ENCODE results near the gene APOBR. TPM values are rescaled to one million over a fixed set of nuclear protein-coding genes. Genes with fewer than 3 reads are reported as not detected.

Gene APOBR
- total and polyA plus RNA-seq, 2 experiments from 2014 or later, result 0.13 to 0.22 TPM

- 91% methylated on average over 12 of the region's 20 CpGs for WGBS (ENCODE audit: low lambda C conversion rate, missing lambda C conversion rate)
- Histone ChIP-seq H3K9me2 (replicated peaks; ENCODE audit: insufficient read depth) (no peaks in the 10 kb centered on the region), H3K4me3 (no peak overlapping the region), H3K4me1 (ENCODE audit: insufficient read depth) (no peaks in the 10 kb centered on the region), H3K36me3 (replicated peaks; ENCODE audit: insufficient read depth, low read depth) (no peaks in the 10 kb centered on the region), H3K9me3 (ENCODE audit: low read depth) (no peaks in the 10 kb centered on the region), H3K4me2 (no peak overlapping the region), H3K27ac (no peak overlapping the region), H4K20me1 (ENCODE audit: insufficient read depth, poor library complexity, severe bottlenecking) (no peaks in the 10 kb centered on the region), H3K79me2 (peaks cover 5% of the 10 kb centered on the region), H2AFZ (no peak overlapping the region), H3K27me3 (no peaks in the 10 kb centered on the region)
- TF ChIP-seq EZH2 (IDR thresholded peaks at IDR 0.05; ENCODE audit: borderline replicate concordance) (no peak), EZH2phosphoT487 (IDR thresholded peaks at IDR 0.05; ENCODE audit: low read depth, severe bottlenecking, unreplicated experiment) (no peak), CTCF (IDR thresholded peaks at IDR 0.05; ENCODE audit: poor library complexity) (no peak)
- DNase-seq (ENCODE audit: low spot score), result no peak
Observed at GRCh38 chr16:28495795-28496749, 1.6 kb downstream of the APOBR start.

GRCh38 chr16:28496844-28497243 is 2.4 kb downstream of the APOBR start:
- Histone ChIP-seq H3K4me2 (no peak overlapping the region), H3K4me3 (no peak overlapping the region), H3K9me3 (ENCODE audit: low read depth) (no peaks in the 10 kb centered on the region), H4K20me1 (ENCODE audit: insufficient read depth, poor library complexity, severe bottlenecking) (no peaks in the 10 kb centered on the region), H3K36me3 (replicated peaks; ENCODE audit: insufficient read depth, low read depth) (no peaks in the 10 kb centered on the region), H3K9me2 (replicated peaks; ENCODE audit: insufficient read depth) (no peaks in the 10 kb centered on the region), H3K79me2 (no peaks in the 10 kb centered on the region), H2AFZ (no peak overlapping the region), H3K27ac (no peak overlapping the region), H3K4me1 (ENCODE audit: insufficient read depth) (no peaks in the 10 kb centered on the region), H3K27me3 (no peaks in the 10 kb centered on the region)
- WGBS (ENCODE audit: low lambda C conversion rate, missing lambda C conversion rate), result 89% methylated on average over 16 of the region's 19 CpGs
- DNase-seq (ENCODE audit: low spot score), result no peak
- TF ChIP-seq EZH2phosphoT487 (IDR thresholded peaks at IDR 0.05; ENCODE audit: low read depth, severe bottlenecking, unreplicated experiment), result no peak
- no peak for TF ChIP-seq EZH2 (IDR thresholded peaks at IDR 0.05; ENCODE audit: borderline replicate concordance)
- no peak for TF ChIP-seq CTCF (IDR thresholded peaks at IDR 0.05; ENCODE audit: poor library complexity)

- Histone ChIP-seq H3K36me3 (replicated peaks; ENCODE audit: insufficient read depth, low read depth) (no peaks in the 10 kb centered on the region), H2AFZ (no peak overlapping the region), H3K4me2 (no peak overlapping the region), H3K27ac (no peak overlapping the region), H4K20me1 (ENCODE audit: insufficient read depth, poor library complexity, severe bottlenecking) (no peaks in the 10 kb centered on the region), H3K4me1 (ENCODE audit: insufficient read depth) (no peaks in the 10 kb centered on the region), H3K27me3 (no peaks in the 10 kb centered on the region), H3K9me3 (ENCODE audit: low read depth) (no peaks in the 10 kb centered on the region), H3K9me2 (replicated peaks; ENCODE audit: insufficient read depth) (no peaks in the 10 kb centered on the region), H3K4me3 (no peak overlapping the region), H3K79me2 (no peaks in the 10 kb centered on the region)
- DNase-seq (ENCODE audit: low spot score), result no peak
- 89% methylated on average over 9 of the region's 9 CpGs for WGBS (ENCODE audit: low lambda C conversion rate, missing lambda C conversion rate)
- TF ChIP-seq EZH2 (IDR thresholded peaks at IDR 0.05; ENCODE audit: borderline replicate concordance) (no peak), EZH2phosphoT487 (IDR thresholded peaks at IDR 0.05; ENCODE audit: low read depth, severe bottlenecking, unreplicated experiment) (no peak), CTCF (IDR thresholded peaks at IDR 0.05; ENCODE audit: poor library complexity) (no peak)
Observed at GRCh38 chr16:28497386-28497785, 2.9 kb downstream of the APOBR start.
